DOHH2 (cell line): ENCODE data around the gene GNL1.

Experiments used
- CTCF ChIP-seq: fragments of 200-600 bp; sonication (generic); IDR thresholded peaks from one replicate; pipeline ENCODE4 v1.5.1; 2014; ENCODE audit warnings: antibody characterized with exemption, mild to moderate bottlenecking, low read depth, low read length; ENCODE audit not compliant: poor library complexity, severe bottlenecking
- EZH2phosphoT487 ChIP-seq: fragments of 200-600 bp; sonication (generic); IDR thresholded peaks from 2 replicates; pipeline ENCODE4 v1.6.1; 2017; ENCODE audit warnings: borderline replicate concordance, mild to moderate bottlenecking, antibody characterized with exemption, low read length, moderate library complexity, mixed read lengths

GRCh38 chr6:30515944-30516753 lies 40.1 kb downstream of the GNL1 start:
- TF ChIP-seq CTCF (no peak), EZH2phosphoT487 (no peak)
